Neural progenitor cell (in vitro differentiated cells): Measurements from ENCODE around the gene SAMD11. TPM values are rescaled to one million over a fixed set of nuclear protein-coding genes. Genes with fewer than 3 reads are reported as not detected.

ENCODE experiments used
- DNase-seq: peaks from one replicate; pipeline ENCODE4 v3.0.0-alpha.2; 2016; ENCODE audit warnings: low spot score
- H2AFZ ChIP-seq: fragments of 200-600 bp; sonication (generic); replicated peaks from 2 replicates; pipeline ENCODE4 v1.6.1; 2016; ENCODE audit warnings: antibody characterized with exemption
- H3F3A ChIP-seq: fragments of 200-600 bp; sonication (generic); 2 replicates; pipeline ENCODE4 v1.6.1; 2016; ENCODE audit warnings: antibody characterized with exemption, low read depth
- H3K27ac ChIP-seq: fragments of 200-600 bp; sonication (generic); 2 replicates; pipeline ENCODE4 v1.5.1; 2016; ENCODE audit warnings: mild to moderate bottlenecking
- H3K27me3 ChIP-seq: fragments of 200-600 bp; sonication (generic); 2 replicates; pipeline ENCODE4 v1.6.1; 2016; ENCODE audit warnings: mild to moderate bottlenecking, moderate library complexity
- H3K36me3 ChIP-seq: fragments of 200-600 bp; sonication (generic); 2 replicates; pipeline ENCODE4 v1.5.1; 2016
- H3K4me1 ChIP-seq: fragments of 200-600 bp; sonication (generic); 2 replicates; pipeline ENCODE4 v1.6.1; 2016; ENCODE audit warnings: mixed run types
- H3K4me2 ChIP-seq: fragments of 200-600 bp; sonication (generic); 2 replicates; pipeline ENCODE4 v1.6.1; 2016
- H3K4me3 ChIP-seq: fragments of 200-600 bp; sonication (generic); 2 replicates; pipeline ENCODE4 v1.5.1; 2016
- H3K79me2 ChIP-seq: fragments of 200-600 bp; sonication (generic); 2 replicates; pipeline ENCODE4 v1.6.1; 2016; ENCODE audit warnings: low read depth
- H3K9ac ChIP-seq: fragments of 200-600 bp; sonication (generic); 2 replicates; pipeline ENCODE4 v1.6.1; 2016
- H3K9me3 ChIP-seq: fragments of 200-600 bp; sonication (generic); 2 replicates; pipeline ENCODE4 v1.5.1; 2016; ENCODE audit warnings: low read depth
- H4K20me1 ChIP-seq: fragments of 200-600 bp; sonication (generic); 2 replicates; pipeline ENCODE4 v1.6.1; 2016; ENCODE audit warnings: low read depth
- H3K27ac Mint-ChIP-seq: 3 replicates; pipeline ENCODE4 v1.8.0; 2021; ENCODE audit warnings: mixed read lengths
- H3K27me3 Mint-ChIP-seq: 2 replicates; pipeline ENCODE4 v1.8.0; 2022; ENCODE audit warnings: low read depth, mild to moderate bottlenecking, inconsistent platforms, moderate library complexity, mixed read lengths; ENCODE audit not compliant: insufficient read depth
- H3K36me3 Mint-ChIP-seq: 3 replicates; pipeline ENCODE4 v1.8.0; 2021; ENCODE audit warnings: mixed read lengths
- H3K4me1 Mint-ChIP-seq: 3 replicates; pipeline ENCODE4 v1.8.0; 2021; ENCODE audit warnings: mixed read lengths
- H3K4me3 Mint-ChIP-seq: 3 replicates; pipeline ENCODE4 v1.8.0; 2021; ENCODE audit warnings: mild to moderate bottlenecking, moderate library complexity, mixed read lengths
- H3K9me3 Mint-ChIP-seq: 3 replicates; pipeline ENCODE4 v1.8.0; 2020; ENCODE audit warnings: mixed read lengths
- CTCF ChIP-seq: fragments of 200-600 bp; sonication (generic); IDR thresholded peaks from 2 replicates; pipeline ENCODE4 v1.5.1; 2017; ENCODE audit warnings: antibody characterized with exemption, mild to moderate bottlenecking
- EZH2 ChIP-seq: fragments of 200-600 bp; sonication (generic); IDR thresholded peaks from 2 replicates; pipeline ENCODE4 v1.6.1; 2017; ENCODE audit warnings: antibody characterized with exemption, mild to moderate bottlenecking, moderate library complexity
- EZH2phosphoT487 ChIP-seq: fragments of 200-600 bp; sonication (generic); IDR thresholded peaks from 2 replicates; pipeline ENCODE4 v1.6.1; 2017; ENCODE audit warnings: antibody characterized with exemption
- total RNA-seq: library from RNA; depleted of rRNA; stranded (reverse); fragments of >200 nt; gene quantifications from 2 replicates; pipeline ENCODE4 v1.2.3, GENCODE V29; 2015; ENCODE audit warnings: low replicate concordance

Gene SAMD11
- total RNA-seq, 1 donor from 2014 or later = not detected

- Histone ChIP-seq H3K27ac (no peak overlapping the region), H4K20me1 (peaks cover 25% of the 10 kb centered on the region), H3F3A (peaks cover 13% of the 10 kb centered on the region), H3K79me2 (no peaks in the 10 kb centered on the region), H3K27me3 (peaks cover 100% of the 10 kb centered on the region), H3K4me3 (no peak overlapping the region), H3K36me3 (no peaks in the 10 kb centered on the region), H3K4me2 (no peak overlapping the region), H3K9me3 (no peaks in the 10 kb centered on the region), H2AFZ (no peak overlapping the region), H3K4me1 (peaks cover 5% of the 10 kb centered on the region), H3K9ac (no peak overlapping the region)
- DNase-seq = no peak
- peaks cover 2% of the 10 kb centered on the region for H3K9me3 Mint-ChIP-seq
- no peaks in the 10 kb centered on the region for H3K36me3 Mint-ChIP-seq
- H3K4me3 Mint-ChIP-seq = no peak overlapping the region
- TF ChIP-seq CTCF (no peak), EZH2 (no peak)
- no peaks in the 10 kb centered on the region for H3K4me1 Mint-ChIP-seq
- no peak overlapping the region for H3K27ac Mint-ChIP-seq
- H3K27me3 Mint-ChIP-seq = peaks cover 47% of the 10 kb centered on the region
Observed at GRCh38 chr1:970242-970972, 46.7 kb downstream of the SAMD11 start.

GRCh38 chr1:970973-971730 lies 47.4 kb downstream of the SAMD11 start:
- Mint-ChIP-seq H3K4me3 (no peak overlapping the region), H3K9me3 (peaks cover 2% of the 10 kb centered on the region), H3K4me1 (peaks cover 4% of the 10 kb centered on the region), H3K27ac (no peak overlapping the region), H3K36me3 (no peaks in the 10 kb centered on the region), H3K27me3 (peaks cover 46% of the 10 kb centered on the region)
- DNase-seq = no peak
- Histone ChIP-seq H3K79me2 (no peaks in the 10 kb centered on the region), H3K4me3 (no peak overlapping the region), H2AFZ (no peak overlapping the region), H3K9me3 (no peaks in the 10 kb centered on the region), H3K4me1 (peaks cover 4% of the 10 kb centered on the region), H3K27ac (no peak overlapping the region), H3K4me2 (no peak overlapping the region), H4K20me1 (peaks cover 20% of the 10 kb centered on the region), H3K9ac (no peak overlapping the region), H3F3A (peaks cover 17% of the 10 kb centered on the region), H3K27me3 (peaks cover 100% of the 10 kb centered on the region), H3K36me3 (no peaks in the 10 kb centered on the region)
- no peak for TF ChIP-seq EZH2
- TF ChIP-seq EZH2phosphoT487 = no peak
- no peak for TF ChIP-seq CTCF

- Histone ChIP-seq H4K20me1 (peaks cover 15% of the 10 kb centered on the region), H2AFZ (no peak overlapping the region), H3K27me3 (peaks cover 95% of the 10 kb centered on the region), H3K9me3 (no peaks in the 10 kb centered on the region), H3K79me2 (no peaks in the 10 kb centered on the region), H3K4me3 (no peak overlapping the region), H3K36me3 (no peaks in the 10 kb centered on the region), H3K27ac (no peak overlapping the region), H3K9ac (no peak overlapping the region), H3K4me1 (no peaks in the 10 kb centered on the region), H3F3A (peaks cover 17% of the 10 kb centered on the region), H3K4me2 (no peak overlapping the region)
- TF ChIP-seq EZH2 (no peak), CTCF (no peak), EZH2phosphoT487 (no peak)
- peaks cover 4% of the 10 kb centered on the region for H3K4me1 Mint-ChIP-seq
- H3K36me3 Mint-ChIP-seq = no peaks in the 10 kb centered on the region
- no peak for DNase-seq
- H3K27me3 Mint-ChIP-seq = peaks cover 45% of the 10 kb centered on the region
- no peak overlapping the region for H3K27ac Mint-ChIP-seq
- H3K9me3 Mint-ChIP-seq = peaks cover 2% of the 10 kb centered on the region
- no peak overlapping the region for H3K4me3 Mint-ChIP-seq
Observed at GRCh38 chr1:971751-972506, 48.2 kb downstream of the SAMD11 start.
